GM21360 (cell line): ENCODE data around the gene PIK3CD.
"Not testable (repeated sequence)": the region's sequence is repeated elsewhere in the genome, so short reads cannot be mapped to it uniquely, and the experiment has no call there.

Source experiments
- ATAC-seq: cut with Tn5 transposase; IDR thresholded peaks from one replicate; pipeline ENCODE4 v1.9.1; 2021; ENCODE audit warnings: mild to moderate bottlenecking, moderate library complexity; ENCODE audit not compliant: unreplicated experiment

Gene PIK3CD

GRCh38 chr1:9618909-9619679, 32.4 kb upstream of the PIK3CD start:
- ATAC-seq: no peak

DNA sequence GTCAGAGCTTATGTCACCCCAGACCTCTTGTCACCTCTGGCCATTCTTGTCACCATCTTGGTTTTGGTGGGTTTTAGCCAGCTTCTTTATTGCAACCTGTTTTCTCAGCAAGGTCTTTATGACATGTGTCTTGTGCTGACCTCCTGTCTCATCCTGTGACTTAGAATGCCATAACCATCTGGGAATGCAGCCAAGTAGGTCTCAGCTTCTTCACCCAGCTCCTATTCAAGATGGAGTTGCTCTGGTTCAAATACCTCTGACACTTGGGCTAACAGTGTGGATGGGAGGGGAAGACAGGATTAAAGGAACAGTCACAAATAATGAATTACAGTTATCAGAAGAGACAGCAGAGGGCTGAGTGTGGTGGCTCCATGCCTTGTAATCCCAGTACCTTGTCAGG, 30.5 kb upstream of the PIK3CD start:
- ATAC-seq: no peak

DNA sequence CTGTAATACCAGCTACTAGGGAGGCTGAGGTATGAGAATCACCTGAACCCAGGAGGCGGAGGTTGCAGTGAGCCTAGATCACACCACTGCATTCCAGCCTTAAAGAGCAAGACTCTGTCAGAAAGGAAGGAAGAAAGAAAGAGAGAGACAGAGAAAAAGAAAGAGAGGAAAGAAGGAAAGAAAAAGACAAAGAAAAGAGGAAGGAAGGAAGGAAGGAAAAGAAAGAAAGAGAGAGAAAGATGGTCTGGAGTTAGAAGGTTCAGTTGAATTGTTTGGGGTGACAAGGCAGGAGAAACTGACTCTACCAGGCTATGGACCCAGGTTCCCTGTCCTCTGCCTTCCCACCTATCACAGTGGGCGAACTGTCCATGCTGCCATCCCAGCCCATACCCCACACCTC, 27.4 kb upstream of the PIK3CD start:
- no peak for ATAC-seq

- ATAC-seq: not testable (repeated sequence)
Measured at GRCh38 chr1:9625030-9625429, 26.5 kb upstream of the PIK3CD start.

DNA sequence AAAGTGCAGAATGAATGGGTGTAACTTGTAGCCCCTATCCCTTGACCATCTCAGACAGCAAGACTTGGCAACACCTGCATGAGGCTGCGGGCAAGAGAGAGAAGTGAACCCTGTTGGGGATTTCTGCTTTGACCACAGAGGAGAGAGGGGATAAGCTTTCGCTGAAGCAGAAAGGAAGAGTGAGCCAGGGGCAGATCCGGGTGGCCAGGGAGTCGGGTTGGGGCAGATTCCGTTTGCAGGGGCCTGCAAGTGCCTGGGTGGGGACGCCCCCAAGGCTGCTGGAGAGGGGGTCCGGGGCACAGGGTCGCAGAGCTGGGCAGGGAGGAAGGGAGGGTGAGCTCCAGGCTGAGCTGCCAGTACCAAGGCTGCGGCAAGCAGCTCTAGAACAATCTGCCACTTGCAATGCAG, 25.3 kb upstream of the PIK3CD start:
- ATAC-seq: no peak

- ATAC-seq: no peak
Measured at GRCh38 chr1:9628541-9629444, 22.7 kb upstream of the PIK3CD start.

GRCh38 chr1:9629445-9630201, 21.9 kb upstream of the PIK3CD start:
- no peak for ATAC-seq

GRCh38 chr1:9630331-9631111, 21.0 kb upstream of the PIK3CD start:
- no peak for ATAC-seq

DNA sequence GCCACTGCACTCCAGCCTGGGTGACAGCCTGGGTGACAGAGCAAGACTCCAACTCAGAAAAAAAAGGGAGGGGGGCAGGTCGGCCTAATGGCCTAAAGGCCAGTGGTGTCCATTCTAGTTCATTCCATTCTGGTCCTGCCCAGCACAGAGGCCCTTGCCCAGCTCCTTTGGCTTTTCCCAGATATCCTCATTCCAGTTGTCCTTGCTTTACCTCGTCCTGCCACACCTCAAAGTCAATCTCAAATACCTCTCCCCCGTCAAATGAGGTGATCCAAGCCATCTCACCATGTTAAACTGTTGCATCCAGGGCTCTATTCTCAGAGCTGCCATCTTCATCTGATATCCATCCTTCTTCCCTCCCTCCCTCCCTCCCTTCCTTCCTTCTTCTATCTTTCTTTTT, 19.9 kb upstream of the PIK3CD start:
- ATAC-seq: no peak

DNA sequence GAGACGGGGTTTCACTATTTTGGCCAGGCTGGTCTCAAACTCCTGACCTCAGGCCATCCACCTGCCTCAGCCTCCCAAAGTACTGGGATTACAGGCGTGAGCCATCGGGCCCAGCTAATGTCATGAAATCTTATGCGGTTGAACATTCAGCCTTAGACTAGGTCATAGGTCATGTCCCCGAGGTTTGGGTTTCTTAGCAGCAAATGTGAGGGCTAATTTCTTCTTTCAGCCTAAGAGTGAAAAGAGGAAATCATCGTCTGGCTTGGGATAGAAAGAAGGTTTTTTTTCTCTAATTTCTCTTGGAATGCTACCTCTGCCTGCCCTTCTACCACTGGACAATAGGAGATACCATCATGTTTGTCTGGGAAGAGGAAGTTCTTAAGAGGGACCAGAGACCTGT, 18.0 kb upstream of the PIK3CD start:
- no peak for ATAC-seq

- ATAC-seq: no peak
Measured at GRCh38 chr1:9634582-9634981, 16.9 kb upstream of the PIK3CD start.

DNA sequence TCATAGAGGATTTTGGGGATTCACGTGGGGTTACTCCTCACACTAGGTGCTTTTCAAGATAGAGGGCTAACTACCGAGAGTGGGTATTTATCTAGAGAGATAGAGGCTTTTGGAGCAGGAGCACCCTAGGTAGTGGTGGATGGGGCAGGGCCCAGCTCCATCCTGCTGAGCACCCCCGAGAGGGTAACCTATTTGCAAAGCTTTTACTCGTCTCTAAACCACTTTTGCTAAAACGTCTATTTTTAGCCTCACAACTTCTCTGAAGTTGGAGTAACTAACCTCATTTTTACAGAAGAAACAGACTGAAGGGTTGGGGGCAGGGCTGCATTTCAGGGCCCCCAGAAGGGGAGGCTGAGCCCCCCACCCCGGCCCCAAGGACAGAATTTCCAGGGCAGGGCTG, 12.3 kb upstream of the PIK3CD start:
- ATAC-seq: no peak

- ATAC-seq: no peak
Measured at GRCh38 chr1:9643351-9644256, 7.9 kb upstream of the PIK3CD start.

- no peak for ATAC-seq
Measured at GRCh38 chr1:9646037-9646436, 5.5 kb upstream of the PIK3CD start.

DNA sequence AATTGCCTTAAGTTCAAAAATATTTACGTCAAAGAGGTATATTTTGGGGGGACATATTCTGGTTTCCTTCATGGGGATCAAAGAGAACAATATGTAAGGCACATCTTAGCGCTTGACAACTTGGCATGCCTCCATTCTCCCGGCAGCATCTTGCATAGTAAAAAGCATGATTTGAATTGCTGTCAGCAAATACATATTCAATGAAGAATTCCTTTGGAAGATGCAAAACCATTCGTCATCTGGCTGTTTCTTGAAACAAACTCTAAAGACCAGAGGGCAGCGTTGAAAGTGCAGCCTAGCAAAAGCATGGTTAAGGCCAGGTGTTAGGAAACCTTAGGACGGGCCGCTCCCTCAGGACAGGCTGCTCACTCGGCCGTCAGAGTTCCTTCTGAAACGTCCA, 3.4 kb upstream of the PIK3CD start:
- no peak for ATAC-seq

DNA sequence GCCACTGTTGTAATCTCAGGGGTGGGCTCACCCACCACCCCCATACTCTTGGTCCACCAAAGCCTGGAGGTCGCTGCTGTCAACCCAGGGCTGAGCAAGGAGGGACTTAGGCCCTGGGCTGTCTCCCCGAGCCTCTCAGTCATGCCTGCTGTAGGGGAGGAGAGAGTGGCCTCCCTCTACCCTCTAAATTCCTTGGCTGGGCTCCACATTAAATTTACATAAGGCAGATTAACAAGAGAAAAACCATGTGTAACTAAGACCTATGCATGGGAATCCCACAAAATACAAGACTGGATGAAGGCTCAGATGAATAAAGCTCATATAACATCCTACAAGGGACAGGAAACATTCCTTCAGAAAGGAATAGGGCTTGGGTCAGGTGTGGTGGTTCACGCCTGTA, 1.8 kb upstream of the PIK3CD start:
- ATAC-seq: no peak

DNA sequence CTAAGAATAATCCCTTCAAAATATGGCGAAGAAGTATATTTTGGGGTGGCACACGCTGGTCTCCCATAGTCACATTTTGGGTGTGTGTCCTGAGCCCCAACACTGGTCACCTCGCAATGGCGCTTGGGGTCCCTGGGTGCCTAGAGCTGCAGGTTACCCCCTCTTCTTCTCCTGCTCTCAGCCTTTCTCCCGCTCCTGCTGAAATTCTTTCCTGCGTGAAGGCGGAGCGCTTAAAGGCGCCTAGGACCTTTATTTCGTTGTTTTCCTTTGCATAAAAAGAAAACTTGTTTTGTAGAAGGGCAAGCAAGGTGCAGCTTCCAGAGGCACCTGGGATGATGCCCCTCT, 339 bp upstream of the PIK3CD start:
- no peak for ATAC-seq

GRCh38 chr1:9652379-9653209, 1.1 kb downstream of the PIK3CD start:
- ATAC-seq: no peak

DNA sequence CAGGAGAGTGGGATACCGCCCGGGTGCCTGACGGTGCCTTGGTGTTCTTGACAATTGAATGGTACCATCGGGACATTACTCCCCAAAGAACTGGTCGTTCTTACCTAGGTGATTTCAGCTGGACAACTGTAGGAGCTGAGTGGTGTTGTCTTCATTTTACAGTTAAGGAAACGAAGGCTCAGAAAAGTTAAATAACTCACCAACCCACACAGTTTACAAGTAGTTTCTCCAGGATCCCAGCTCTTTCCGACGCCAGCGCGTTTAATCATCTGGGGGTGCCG, 1.6 kb downstream of the PIK3CD start:
- no peak for ATAC-seq
